Measurements from ENCODE around the gene CHKA. TPM values are rescaled to one million over a fixed set of nuclear protein-coding genes. Genes with fewer than 3 reads are reported as not detected.
A peak's percentile ranks its signal among the peaks of the same experiment; 100 is the strongest.

CHKA gene
- total and polyA plus RNA-seq, 8 donors, result 20.9 to 227 (median 101) TPM

GRCh38 chr11:68137833-68138232, 16.6 kb upstream of the CHKA start:
- intact Hi-C loops (cut with DNase I; ENCODE audit: low total_unique reads), result no loop called here
- no peak for TF ChIP-seq EP300 (IDR thresholded peaks at IDR 0.05)
- TF ChIP-seq POLR2A (IDR thresholded peaks at IDR 0.05), result no peak
- no peak for TF ChIP-seq CTCF (IDR thresholded peaks at IDR 0.05)
- no peak for TF ChIP-seq POLR2AphosphoS5 (IDR thresholded peaks at IDR 0.05)
- Histone ChIP-seq H3K9me3 (peaks cover 0 to under 1% (median 0%) of the 10 kb centered on the region in 4 donors), H3K36me3 (no peaks in the 10 kb centered on the region), H3K27me3 (no peaks in the 10 kb centered on the region), H3K27ac (peak overlapping the region; percentile 2 to 46 (median 33)), H3K4me1 (peaks cover 27 to 46% (median 45%) of the 10 kb centered on the region in 4 donors), H3K4me3 (no peak overlapping the region)
- 13 to 42% (median 32%) methylated on average over 5 of the region's 5 CpGs for WGBS, 5 donors
- peak in 1 of 2 donors; percentile 53 for DNase-seq

GRCh38 chr11:68136866-68137265, 15.7 kb upstream of the CHKA start:
- intact Hi-C loops (cut with DNase I; ENCODE audit: low total_unique reads), result no loop called here
- H3K4me3 ChIP-seq, result no peak overlapping the region
- WGBS, 5 donors, result 70 to 79% (median 74%) methylated on average over 8 of the region's 8 CpGs
- no peak for TF ChIP-seq POLR2A (IDR thresholded peaks at IDR 0.05)
- no peak for TF ChIP-seq CTCF (IDR thresholded peaks at IDR 0.05)
- no peak for TF ChIP-seq POLR2AphosphoS5 (IDR thresholded peaks at IDR 0.05)
- no peak for TF ChIP-seq EP300 (IDR thresholded peaks at IDR 0.05)
- H3K27ac ChIP-seq, result no peak overlapping the region
- peak in 1 of 2 donors; percentile 20 for DNase-seq
- H3K9me3 ChIP-seq, result peaks cover 0 to 3% (median 0%) of the 10 kb centered on the region in 4 donors
- no peaks in the 10 kb centered on the region for H3K27me3 ChIP-seq
- H3K4me1 ChIP-seq, result peaks cover 18 to 37% (median 35%) of the 10 kb centered on the region in 4 donors
- no peaks in the 10 kb centered on the region for H3K36me3 ChIP-seq

GRCh38 chr11:68135161-68135560, 14.0 kb upstream of the CHKA start:
- peaks cover 10 to 20% (median 19%) of the 10 kb centered on the region in 4 donors for H3K4me1 ChIP-seq
- 52 to 91% (median 67%) methylated on average over 3 of the region's 3 CpGs for whole genome bisulfite sequencing, 5 donors
- H3K27me3 ChIP-seq, result no peaks in the 10 kb centered on the region
- TF ChIP-seq POLR2AphosphoS5 (IDR thresholded peaks at IDR 0.05) (no peak), CTCF (IDR thresholded peaks at IDR 0.05) (no peak), POLR2A (IDR thresholded peaks at IDR 0.05) (no peak), EP300 (IDR thresholded peaks at IDR 0.05) (no peak)
- DNase-seq, result no peak
- no peak overlapping the region for H3K27ac ChIP-seq
- H3K36me3 ChIP-seq, result no peaks in the 10 kb centered on the region
- H3K9me3 ChIP-seq, result peaks cover 0 to 3% (median 0%) of the 10 kb centered on the region in 4 donors
- no peak overlapping the region for H3K4me3 ChIP-seq
- intact Hi-C loops (cut with DNase I; ENCODE audit: low total_unique reads), result no loop called here

GRCh38 chr11:68133761-68134160, 12.6 kb upstream of the CHKA start:
- H3K9me3 ChIP-seq, result peaks cover 0 to 3% (median 0%) of the 10 kb centered on the region in 4 donors
- H3K4me3 ChIP-seq, result no peak overlapping the region
- H3K27me3 ChIP-seq, result no peaks in the 10 kb centered on the region
- WGBS, 5 donors, result 77 to 89% (median 87%) methylated on average over 2 of the region's 2 CpGs
- DNase-seq, result no peak
- H3K4me1 ChIP-seq, result peaks cover 15 to 24% (median 21%) of the 10 kb centered on the region in 4 donors
- intact Hi-C loops (cut with DNase I; ENCODE audit: low total_unique reads), result no loop called here
- no peak overlapping the region for H3K27ac ChIP-seq
- no peaks in the 10 kb centered on the region for H3K36me3 ChIP-seq
- TF ChIP-seq POLR2AphosphoS5 (IDR thresholded peaks at IDR 0.05) (no peak), POLR2A (IDR thresholded peaks at IDR 0.05) (no peak), CTCF (IDR thresholded peaks at IDR 0.05) (no peak), EP300 (IDR thresholded peaks at IDR 0.05) (no peak)

Data from stomach (tissue), 9 donors.